ENCODE data around the gene SPACA7. TPM values are rescaled to one million over a fixed set of nuclear protein-coding genes. Genes with fewer than 3 reads are reported as not detected.

SPACA7 gene
- polyA plus RNA-seq, 3 donors, result not detected

GRCh38 chr13:112443995-112444311 lies 67.8 kb downstream of the SPACA7 start:
- peak; percentile 33 to 65 (median 51) for DNase-seq (ENCODE audit: extremely low read depth in 1 of 11, low read depth in 9 of 11, low spot score in 4 of 11)

DNA sequence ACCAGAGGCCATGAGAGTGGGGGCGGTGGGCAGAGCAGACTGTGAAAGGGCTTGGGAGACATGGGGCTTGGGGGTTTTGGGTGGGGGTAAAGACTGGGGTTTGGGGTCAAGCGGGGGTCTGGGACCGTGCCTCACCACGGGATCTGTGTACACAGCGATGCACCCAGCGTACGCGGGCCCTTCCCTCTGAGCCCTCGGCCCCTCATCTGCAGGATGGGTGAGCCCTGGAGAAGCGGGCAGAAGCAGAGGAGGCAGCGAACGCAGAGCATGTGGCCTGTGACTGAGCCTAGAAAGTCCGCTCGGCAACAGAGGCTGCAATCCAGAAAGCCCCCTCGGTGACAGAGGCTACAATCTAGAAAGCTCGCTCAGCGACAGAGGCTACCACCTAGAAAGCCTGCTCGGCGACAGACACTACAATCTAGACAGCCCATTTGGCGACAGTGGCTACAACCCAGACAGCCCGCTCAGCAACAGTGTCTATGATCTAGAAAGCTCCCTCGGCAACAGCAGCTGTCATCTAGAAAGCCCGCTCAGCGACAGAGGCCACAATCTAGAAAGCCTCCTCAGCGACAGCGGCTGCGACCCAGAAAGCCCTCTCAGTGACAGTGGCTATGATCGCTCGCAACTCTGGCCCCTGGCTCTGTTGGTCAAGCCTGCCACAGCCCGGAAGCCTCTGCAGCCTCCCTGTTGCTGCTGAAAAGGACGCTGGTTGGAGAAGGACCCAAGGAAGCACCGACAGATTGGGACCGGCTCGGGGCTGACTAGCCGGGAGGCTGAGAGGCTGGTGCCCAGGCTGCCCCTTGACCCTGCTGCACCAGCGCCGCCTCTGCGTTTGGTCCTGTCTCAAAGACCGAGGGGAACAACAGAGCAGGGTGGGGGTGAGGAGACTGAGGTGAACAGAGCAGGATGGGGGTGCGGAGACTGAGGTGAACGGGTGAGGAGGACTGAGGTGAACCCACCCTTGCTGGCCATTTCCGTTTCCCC lies 68.6 kb downstream of the SPACA7 start:
- DNase-seq (ENCODE audit: extremely low read depth in 1 of 11, low read depth in 9 of 11, low spot score in 4 of 11), result no peak

GRCh38 chr13:112445411-112446271 lies 69.5 kb downstream of the SPACA7 start:
- DNase-seq (ENCODE audit: extremely low read depth in 1 of 11, low read depth in 9 of 11, low spot score in 4 of 11), result no peak

DNA sequence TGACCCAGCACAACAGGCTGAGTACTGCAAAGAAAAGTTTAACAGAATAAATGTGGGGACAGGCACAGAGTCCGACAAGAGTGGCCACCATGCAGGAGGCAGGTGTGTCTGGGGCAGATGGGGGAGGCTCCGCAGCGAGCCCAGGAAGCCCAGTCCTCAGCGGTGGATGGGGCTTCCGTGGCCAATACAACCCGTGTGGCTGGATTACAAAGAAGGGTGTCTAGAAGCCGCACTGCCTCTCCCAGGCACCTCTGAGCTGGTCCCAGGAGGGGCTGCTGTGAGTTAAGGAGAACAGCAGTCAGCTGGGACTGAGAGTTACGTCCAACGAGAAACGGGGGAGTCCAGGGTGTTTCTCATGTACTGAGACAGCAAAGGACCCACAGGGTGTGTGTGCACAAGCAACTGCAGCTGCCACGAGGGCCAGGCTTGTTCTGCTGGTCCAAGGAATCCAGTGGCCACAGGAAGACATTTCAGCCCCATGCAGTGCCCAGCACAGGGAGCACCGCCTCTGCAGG lies 70.2 kb downstream of the SPACA7 start:
- DNase-seq (ENCODE audit: extremely low read depth in 1 of 11, low read depth in 9 of 11, low spot score in 4 of 11), result no peak

DNA sequence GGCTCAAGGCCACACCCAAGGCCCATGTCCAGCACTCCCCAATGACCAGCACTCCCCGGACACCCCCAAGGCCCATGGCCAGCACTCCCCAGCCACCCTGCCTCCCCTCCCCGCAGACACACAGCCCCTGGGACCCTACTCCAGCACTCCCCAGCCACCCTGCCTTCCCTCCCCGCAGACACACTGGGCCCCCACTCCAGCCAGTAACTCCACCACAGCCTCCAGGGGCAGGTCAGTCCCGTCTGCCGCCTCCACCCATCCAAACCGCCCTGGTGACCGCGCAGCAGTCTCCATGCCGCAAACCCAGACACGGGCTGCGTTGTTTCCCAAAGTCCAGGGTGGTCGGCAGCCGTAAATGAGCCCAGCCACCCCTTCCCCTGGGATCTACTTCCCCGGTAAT lies 70.7 kb downstream of the SPACA7 start:
- no peak for DNase-seq (ENCODE audit: extremely low read depth in 1 of 11, low read depth in 9 of 11, low spot score in 4 of 11)

- DNase-seq (ENCODE audit: extremely low read depth in 1 of 11, low read depth in 9 of 11, low spot score in 4 of 11), result no peak
These were observed 71.2 kb downstream of the SPACA7 start for GRCh38 chr13:112447306-112447705.

- DNase-seq (ENCODE audit: extremely low read depth in 1 of 11, low read depth in 9 of 11, low spot score in 4 of 11), result no peak
These were observed 71.8 kb downstream of the SPACA7 start for GRCh38 chr13:112447761-112448603.

- DNase-seq (ENCODE audit: extremely low read depth in 1 of 11, low read depth in 9 of 11, low spot score in 4 of 11), result no peak
These were observed 72.7 kb downstream of the SPACA7 start for GRCh38 chr13:112448621-112449544.

DNA sequence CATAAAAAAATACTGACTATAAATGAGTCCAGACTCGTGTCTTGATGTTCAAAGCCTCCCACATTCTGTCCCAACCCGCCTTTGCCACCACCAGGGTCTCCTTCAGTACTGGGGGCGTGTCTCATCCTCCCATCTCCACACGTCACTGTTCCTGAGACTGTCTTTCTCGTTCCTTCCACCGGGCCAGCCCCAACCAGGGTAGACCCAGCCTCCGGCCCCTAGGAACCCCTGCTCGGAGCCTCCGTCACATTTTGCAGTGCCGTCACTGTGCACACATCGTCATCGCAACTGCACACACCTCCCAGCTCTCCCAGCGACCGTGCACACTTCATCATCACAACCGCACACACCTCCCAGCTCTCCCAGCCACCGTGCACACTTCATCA lies 73.4 kb downstream of the SPACA7 start:
- no peak for DNase-seq (ENCODE audit: extremely low read depth in 1 of 11, low read depth in 9 of 11, low spot score in 4 of 11)

- DNase-seq (ENCODE audit: extremely low read depth in 1 of 11, low read depth in 9 of 11, low spot score in 4 of 11), result no peak
These were observed 74.2 kb downstream of the SPACA7 start for GRCh38 chr13:112450118-112450903.

GRCh38 chr13:112450904-112451240 lies 74.7 kb downstream of the SPACA7 start:
- DNase-seq (ENCODE audit: extremely low read depth in 1 of 11, low read depth in 9 of 11, low spot score in 4 of 11), result peak in 3 of 11 donors; percentile 9 to 14 (median 11)

- no peak for DNase-seq (ENCODE audit: extremely low read depth in 1 of 11, low read depth in 9 of 11, low spot score in 4 of 11)
These were observed 75.6 kb downstream of the SPACA7 start for GRCh38 chr13:112451512-112452379.

- no peak for DNase-seq (ENCODE audit: extremely low read depth in 1 of 11, low read depth in 9 of 11, low spot score in 4 of 11)
These were observed 76.4 kb downstream of the SPACA7 start for GRCh38 chr13:112452380-112453206.

DNA sequence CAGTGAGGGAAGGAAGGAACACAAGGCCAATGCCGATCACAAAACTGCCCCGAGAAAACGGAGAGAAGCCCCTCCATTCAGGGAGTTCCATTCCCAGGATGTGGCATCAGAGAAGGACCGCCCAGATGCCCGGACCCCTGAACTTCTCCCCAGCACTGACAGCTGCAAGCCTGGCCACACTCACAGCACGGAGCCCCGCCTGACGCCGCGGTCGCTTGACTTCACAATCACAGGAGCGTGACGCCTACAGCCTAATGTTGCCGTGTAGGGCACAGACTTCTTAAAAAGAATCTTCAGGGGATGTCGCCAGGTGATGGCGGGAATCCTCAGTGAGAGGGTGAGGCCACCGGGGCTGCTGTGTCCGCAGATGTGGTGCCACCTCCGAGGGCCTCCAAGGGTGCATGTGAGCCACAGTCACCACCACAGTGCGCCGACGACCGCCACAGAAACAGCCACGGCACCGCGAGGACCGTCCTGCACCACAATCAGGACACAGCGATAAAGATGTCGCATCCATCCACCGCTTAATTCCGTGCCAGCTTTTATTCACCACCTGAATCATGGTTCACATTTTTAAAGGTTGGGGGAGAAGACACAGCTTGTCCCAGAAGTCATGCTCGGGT lies 77.2 kb downstream of the SPACA7 start:
- no peak for DNase-seq (ENCODE audit: extremely low read depth in 1 of 11, low read depth in 9 of 11, low spot score in 4 of 11)
